Nucleus accumbens (tissue), 56 donors: ENCODE measurements around the gene PFKFB4.
"Not testable (repeated sequence)": the region's sequence is repeated elsewhere in the genome, so short reads cannot be mapped to it uniquely, and the experiment has no call there.

Source experiments
- DNase-seq, 56 donors: peaks; one replicate each; lab custom pipeline; 2025; lab: John Stamatoyannopoulos, UW

The PFKFB4 gene

GRCh38 chr3:48503401-48504050 lies 53.1 kb downstream of the PFKFB4 start:
- DNase-seq: peak in 4 of 56 donors; percentile 17 to 50 (median 41)

DNA sequence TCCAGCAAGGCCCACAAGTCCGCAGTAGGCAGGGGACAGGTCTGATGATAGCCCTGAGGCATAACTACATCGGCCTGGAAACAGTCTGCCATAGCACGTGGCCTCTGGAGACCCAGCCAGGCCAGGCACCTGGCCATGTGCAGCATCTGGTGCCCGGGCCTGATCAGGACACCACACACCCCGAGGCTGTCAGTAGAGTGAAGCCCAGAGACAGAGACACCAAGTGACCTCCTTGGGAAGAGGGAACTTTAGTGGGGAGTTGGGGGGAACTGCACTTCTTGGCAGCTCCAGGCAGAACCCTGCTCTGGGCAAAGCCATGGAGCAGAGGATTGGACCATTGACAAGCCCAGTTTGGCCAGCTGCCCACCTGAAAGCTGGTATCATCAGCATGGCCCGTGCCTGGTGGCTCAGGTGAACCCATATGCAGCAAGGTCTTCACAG lies 53.9 kb downstream of the PFKFB4 start:
- peak in 26 of 56 donors; percentile 6 to 59 (median 27) for DNase-seq

DNA sequence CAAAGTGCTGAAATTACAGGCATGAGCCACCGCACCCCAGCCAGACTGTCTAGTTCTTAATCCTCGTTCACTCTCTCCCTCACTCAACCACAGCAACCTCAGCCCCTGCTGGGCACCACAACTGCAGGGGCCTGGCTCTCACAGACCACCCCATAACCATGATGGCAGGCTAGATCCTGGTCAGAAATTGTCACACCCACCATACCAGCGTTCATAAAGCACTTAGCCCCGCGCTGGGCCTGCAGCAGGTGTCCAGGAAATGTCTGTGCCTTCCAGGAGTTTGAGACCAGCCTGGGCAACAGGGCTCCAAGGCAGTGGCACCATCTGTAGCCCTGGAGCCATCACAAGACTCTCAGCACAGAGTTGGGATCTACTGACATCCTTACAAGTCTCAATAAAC lies 54.5 kb downstream of the PFKFB4 start:
- DNase-seq: no peak

GRCh38 chr3:48501196-48501595 lies 55.4 kb downstream of the PFKFB4 start:
- DNase-seq: no peak

GRCh38 chr3:48500656-48501055 lies 55.9 kb downstream of the PFKFB4 start:
- DNase-seq: no peak

DNA sequence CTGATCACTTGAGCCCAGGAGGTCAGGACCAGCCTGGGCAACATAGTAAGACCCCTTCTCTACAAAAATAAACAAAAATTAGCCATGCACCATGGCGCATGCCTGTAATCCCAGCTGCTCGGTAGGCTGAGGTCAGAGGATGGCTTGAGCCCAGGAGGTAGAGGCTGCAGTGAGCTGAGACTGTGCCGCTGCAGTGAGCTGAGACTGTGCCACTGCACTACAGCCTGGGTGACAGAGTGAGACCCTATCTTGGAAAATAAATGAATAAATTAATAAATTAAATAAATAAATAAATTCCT lies 63.5 kb downstream of the PFKFB4 start:
- DNase-seq: no peak

- DNase-seq: no peak
Measured at GRCh38 chr3:48492461-48493202, 64.0 kb downstream of the PFKFB4 start.

- DNase-seq: no peak
Measured at GRCh38 chr3:48486952-48487351, 69.7 kb downstream of the PFKFB4 start.

- DNase-seq: not testable (repeated sequence)
Measured at GRCh38 chr3:48482822-48483221, 73.8 kb downstream of the PFKFB4 start.

GRCh38 chr3:48480891-48481290 lies 75.7 kb downstream of the PFKFB4 start:
- not testable (repeated sequence) for DNase-seq

DNA sequence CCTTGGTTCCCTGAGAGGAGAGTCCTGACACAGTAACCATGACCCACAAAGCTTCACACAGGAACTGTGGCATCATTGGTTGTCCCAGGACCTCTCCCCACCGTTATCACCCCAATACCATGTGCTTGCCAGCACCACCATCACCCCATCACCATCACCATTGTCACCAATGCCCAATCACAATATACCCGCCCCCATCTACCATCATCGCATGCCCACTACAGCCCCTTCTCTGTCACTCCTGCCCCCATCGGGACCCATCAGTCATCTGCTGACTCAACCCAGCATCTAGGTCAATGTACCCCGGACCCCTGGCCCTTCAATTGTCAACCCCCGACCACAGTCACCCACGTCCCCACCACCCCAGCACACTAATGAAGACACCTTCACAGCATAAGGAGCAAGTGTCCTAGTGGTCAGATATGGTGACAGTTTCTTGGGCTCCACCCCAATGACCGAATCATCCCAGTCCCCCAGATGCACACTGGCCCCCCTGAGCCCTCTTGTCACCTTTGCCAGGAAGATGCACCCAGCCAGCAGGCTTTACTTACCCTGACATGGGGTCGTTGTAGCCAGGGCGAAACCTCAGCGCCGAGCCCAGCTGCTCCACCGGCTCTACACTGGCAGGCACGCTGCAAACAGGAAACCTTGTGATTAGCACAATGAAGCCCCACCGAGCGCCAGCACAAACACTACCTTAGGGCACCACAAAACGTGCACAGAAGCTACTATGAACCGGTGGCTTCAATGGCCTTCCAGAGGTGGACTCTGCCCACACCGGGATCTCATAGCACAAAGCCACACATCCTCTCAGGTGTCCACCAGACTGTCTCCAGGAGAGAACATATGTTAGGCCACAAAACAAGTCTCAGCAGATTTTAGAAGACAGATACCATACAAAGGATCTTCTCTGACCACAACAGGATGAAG lies 77.7 kb downstream of the PFKFB4 start:
- no peak for DNase-seq

DNA sequence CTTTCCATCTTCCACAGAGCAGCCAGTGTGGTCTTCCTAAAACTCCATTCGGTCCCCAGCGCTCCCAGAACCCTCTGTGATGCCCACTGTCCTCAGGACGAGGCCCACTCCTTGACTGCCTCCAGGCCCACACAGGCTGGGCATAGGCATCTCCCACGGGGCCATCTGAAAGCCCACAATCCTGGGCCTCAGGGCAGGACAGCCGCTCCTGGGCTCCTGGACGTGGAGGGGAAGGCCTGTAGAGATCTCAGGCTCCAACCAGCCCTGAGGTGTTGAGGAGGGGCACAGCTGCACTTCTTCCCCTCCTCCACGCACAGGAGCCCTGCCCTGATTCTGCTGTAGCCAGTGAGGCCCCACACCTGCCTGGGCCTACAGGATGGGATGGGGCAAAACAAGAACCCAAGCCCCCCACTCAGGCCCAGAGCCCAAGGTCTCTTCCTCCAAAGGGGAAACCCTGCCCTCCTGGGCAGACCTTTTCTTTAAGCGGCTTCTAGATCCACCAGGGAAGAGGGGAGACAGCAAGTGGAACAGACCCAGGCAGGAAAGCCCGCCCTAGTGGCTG lies 78.6 kb downstream of the PFKFB4 start:
- DNase-seq: no peak

DNA sequence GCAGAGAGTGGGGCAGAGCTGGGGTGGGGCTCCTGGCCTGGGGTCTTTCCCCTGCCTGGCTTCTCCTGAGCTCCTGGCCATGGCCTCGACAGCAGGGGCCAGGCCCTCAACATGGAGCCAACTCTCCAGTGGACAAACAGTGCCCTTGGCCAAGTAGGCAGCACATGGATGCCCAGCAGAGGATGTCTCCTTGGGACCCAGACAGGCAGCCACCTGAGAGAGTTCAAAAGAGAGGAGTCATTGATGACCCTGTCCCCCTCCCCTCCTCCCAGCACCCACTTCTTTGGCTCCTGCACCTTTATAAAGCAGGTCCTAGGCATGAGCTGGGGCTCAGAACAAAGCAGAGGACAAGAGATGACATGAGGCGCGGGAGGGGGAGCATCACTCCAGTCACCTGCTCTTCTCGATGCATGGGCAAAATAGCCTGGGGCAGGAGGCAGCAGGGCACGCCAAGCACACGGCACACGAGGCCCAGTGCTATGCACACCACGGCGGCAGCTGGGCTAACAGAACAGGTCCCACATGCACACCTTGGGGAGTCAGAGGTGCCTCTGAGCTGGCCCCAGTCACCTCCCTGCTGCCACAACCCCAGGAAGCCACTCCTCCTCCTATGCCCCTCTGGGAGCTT lies 80.1 kb downstream of the PFKFB4 start:
- DNase-seq: no peak

GRCh38 chr3:48475188-48475587 lies 81.4 kb downstream of the PFKFB4 start:
- no peak for DNase-seq

DNA sequence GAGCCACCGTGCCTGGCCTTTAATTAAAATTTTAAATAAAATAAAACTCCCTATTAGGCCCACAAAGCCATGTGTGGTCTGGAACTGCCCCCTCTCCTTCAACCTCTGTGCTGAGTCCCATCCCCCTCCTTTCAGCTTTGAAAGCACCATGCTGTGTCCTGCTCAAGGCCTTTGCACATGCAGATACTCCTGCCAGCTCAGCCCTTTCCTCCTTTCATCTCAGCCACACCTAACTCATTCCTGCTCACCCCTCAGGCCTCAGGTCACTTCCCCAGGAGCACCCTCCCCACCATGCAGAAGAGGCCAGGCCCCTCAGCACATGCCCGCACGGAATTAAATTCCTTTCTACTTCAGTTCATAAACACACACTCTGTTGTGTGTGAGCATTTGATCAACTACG lies 82.0 kb downstream of the PFKFB4 start:
- no peak for DNase-seq

DNA sequence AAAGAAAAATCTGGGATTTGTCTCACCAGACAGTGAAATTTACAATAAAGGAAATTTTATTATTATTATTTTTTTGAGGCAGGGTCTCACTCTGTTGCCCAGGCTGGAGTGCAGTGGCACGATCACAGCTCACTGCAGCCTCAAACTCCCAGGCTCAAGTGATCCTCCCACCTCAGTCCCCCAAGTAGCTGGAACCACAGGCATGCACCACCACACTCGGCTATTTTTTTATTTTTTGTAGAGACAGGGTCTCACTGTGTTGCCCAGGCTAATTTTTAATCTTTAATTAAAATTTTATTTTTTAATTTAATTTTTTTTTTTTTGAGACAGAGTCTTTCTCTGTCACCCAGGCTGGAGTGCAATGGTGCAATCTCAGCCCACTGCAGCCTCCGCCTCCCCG lies 82.6 kb downstream of the PFKFB4 start:
- DNase-seq: not testable (repeated sequence)

DNA sequence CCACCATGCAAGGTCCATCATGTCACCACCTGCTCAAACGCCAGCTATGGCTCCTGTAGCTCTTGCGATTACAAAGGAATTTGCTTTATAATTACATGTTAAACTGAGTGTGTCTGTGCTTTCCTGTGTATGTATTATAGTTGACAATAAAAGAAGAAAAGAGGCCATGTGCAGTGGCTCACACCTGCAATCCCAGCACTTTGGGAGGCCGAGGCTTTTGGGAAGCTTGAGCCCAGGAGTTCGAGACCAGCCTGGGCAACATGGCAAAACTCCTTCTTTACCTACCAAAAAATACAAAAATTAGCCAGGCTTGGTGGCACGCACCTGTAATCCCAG lies 83.0 kb downstream of the PFKFB4 start:
- DNase-seq: no peak

- peak; percentile 34 to 90 (median 76) for DNase-seq
Measured at GRCh38 chr3:48472923-48473616, 83.5 kb downstream of the PFKFB4 start.

- DNase-seq: peak in 5 of 56 donors; percentile 46 to 58 (median 52)
Measured at GRCh38 chr3:48472673-48472922, 84.0 kb downstream of the PFKFB4 start.

GRCh38 chr3:48470286-48470685 lies 86.3 kb downstream of the PFKFB4 start:
- DNase-seq: no peak
